D721Med (cell line): ENCODE data around the gene KRTAP10-10.
"Not testable (repeated sequence)": the region's sequence is repeated elsewhere in the genome, so short reads cannot be mapped to it uniquely, and the experiment has no call there.

Experiments used
- DNase-seq: peaks from one replicate; pipeline ENCODE4 v3.0.0; 2011; ENCODE audit warnings: low spot score; ENCODE audit not compliant: insufficient read length
- FAIRE-seq: peaks from 2 replicates; lab custom pipeline; 2011; peaks lifted over from hg19 to GRCh38; lab: Jason Lieb, UNC
- CTCF ChIP-seq: IDR thresholded peaks from 2 replicates; pipeline ENCODE4 v1.5.1; 2012; ENCODE audit warnings: mild to moderate bottlenecking, control low read depth; ENCODE audit not compliant: insufficient read depth; ENCODE audit errors: missing control alignments

Gene KRTAP10-10

GRCh38 chr21:44593598-44594405, 43.4 kb upstream of the KRTAP10-10 start:
- DNase-seq (no peak), FAIRE-seq (no peak)
- no peak for TF ChIP-seq CTCF

DNA sequence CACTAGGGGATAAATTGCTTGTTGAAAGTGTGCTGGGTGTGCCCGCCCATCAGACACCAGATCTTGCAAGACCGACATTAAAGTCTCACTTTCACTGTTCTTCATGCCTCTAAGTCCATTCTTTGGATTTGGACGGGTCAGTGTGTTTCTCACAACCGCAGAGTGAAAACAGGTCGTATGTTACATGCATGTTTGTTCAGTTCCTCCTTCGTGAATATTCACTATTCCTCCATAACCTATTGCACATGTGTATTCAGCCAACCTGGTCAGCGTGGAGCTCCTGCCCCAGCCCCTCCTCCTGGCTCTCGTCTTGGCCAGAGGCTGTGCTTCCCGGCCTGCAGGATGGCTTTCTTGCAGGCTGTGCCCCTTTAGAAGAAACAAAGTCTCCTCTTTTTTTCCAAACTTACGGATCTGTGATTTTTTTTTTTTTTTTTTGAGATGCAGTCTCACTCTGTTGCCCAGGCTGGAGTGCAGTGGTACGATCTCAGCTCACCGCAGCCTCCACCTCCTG, 42.7 kb upstream of the KRTAP10-10 start:
- no peak for TF ChIP-seq CTCF
- FAIRE-seq, result no peak

DNA sequence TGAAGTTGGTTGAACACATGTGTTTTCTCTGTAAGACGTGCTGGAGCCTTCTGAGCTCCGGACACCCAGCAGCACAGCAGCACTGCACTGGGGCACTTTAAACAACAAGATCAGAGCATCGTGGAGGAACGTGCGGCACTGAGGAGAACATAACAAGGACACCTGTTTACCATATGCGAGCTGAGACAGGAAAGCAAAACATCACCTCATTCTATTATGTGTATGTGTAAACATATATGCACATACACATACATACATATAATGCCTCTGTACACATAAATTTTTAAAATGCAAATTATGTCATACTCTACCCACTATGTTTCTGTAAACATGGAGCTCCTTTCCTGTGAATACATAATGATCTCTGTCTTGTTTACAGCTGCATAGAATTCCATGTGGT, 41.6 kb upstream of the KRTAP10-10 start:
- FAIRE-seq (no peak), DNase-seq (no peak)
- TF ChIP-seq CTCF, result no peak

More for the DNA sequence above, 42.7 kb upstream of the KRTAP10-10 start:
- DNase-seq, result no peak

GRCh38 chr21:44596068-44596725, 41.0 kb upstream of the KRTAP10-10 start:
- no peak for FAIRE-seq
- no peak for TF ChIP-seq CTCF
- no peak for DNase-seq

DNA sequence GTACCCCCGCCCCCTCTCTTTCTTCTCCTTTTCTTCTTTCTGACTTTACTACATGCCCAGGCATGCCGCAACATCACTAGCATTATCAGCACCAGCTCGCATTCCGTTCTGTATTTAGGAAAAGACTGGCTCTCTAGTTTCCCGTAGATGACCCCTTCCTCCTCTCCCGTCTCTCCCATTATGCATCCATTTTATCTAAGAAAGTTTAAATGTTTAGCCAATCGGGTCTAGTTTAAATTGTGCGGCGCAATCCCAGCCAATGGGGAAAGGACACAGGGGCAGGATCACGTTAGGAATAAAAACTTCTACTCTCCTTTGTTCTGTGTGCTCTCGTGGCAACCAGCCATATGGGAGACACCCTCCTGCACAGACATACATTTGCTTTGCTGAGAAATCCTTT, 39.1 kb upstream of the KRTAP10-10 start:
- no peak for FAIRE-seq
- no peak for DNase-seq
- TF ChIP-seq CTCF, result no peak

DNA sequence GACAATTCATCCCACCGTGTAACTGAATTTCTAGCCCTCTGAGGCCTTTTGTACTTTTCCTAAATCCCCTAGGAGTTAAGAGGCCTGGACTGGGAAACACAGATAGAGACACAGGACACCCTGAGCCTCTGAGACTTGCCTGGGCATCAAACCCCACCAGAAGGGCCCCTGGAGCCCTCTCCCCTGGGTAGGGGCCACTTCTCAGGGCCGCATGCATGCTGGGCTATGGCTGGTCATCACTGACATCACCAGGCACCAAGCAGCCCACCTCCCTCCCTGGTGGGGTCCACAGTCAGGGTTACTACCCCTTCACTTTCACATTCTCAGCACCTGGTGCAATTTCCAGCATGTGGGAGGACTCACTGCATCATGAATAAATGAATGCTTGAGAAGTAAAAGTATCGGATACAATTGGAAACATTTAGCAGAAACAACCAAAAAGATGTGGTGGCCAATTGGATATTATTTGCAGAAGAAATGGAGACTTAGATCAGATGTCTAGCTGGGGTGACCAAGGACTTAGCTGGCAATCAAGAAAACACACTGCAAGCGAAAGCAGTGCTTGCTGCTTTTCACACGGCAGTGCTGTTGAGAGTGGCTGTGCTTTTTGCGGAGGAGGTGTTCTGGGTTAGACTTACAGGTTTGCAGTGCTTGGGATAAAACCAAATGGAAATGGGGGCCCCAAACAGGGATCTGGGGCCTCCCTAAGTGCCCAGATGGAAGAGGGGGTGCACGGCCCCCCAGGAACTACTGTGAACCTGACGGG, 37.7 kb upstream of the KRTAP10-10 start:
- DNase-seq (no peak), FAIRE-seq (no peak)
- no peak for TF ChIP-seq CTCF

GRCh38 chr21:44600118-44600978, 36.8 kb upstream of the KRTAP10-10 start, which contains the start of gene KRTAP10-7:
Gene KRTAP10-7 (plus strand): TSS chr21:44600597. CDS start chr21:44600622, 25 bp downstream.
- not testable (repeated sequence) for FAIRE-seq, DNase-seq

GRCh38 chr21:44601091-44601490, 36.1 kb upstream of the KRTAP10-10 start:
- FAIRE-seq, DNase-seq: not testable (repeated sequence)
